Measurements from ENCODE around the gene FRMD4A. TPM values are rescaled to one million over a fixed set of nuclear protein-coding genes. Genes with fewer than 3 reads are reported as not detected.

FRMD4A gene
- total and polyA plus RNA-seq, 10 of the 15 experiments (the other 5 are each of a cell fraction or from before 2014, with no cell fraction given) = 17.8 to 75.2 (median 39.1) TPM

GRCh38 chr10:14185316-14186045 lies 145.2 kb downstream of the FRMD4A start (continued):
- TF ChIP-seq CUX1 (IDR thresholded peaks at IDR 0.05; ENCODE audit: insufficient replicate concordance, low read depth, low read length) (peak; percentile 95), NRF1 (conservative IDR thresholded peaks at IDR 0.05; ENCODE audit: low read depth, low read length) (no peak), NR2F1 (conservative IDR thresholded peaks at IDR 0.05) (no peak), GATAD2B (conservative IDR thresholded peaks at IDR 0.05; ENCODE audit: low read depth) (no peak; the same call in 1 of the 2 replicates), FOXM1 (IDR thresholded peaks at IDR 0.05; ENCODE audit: low read depth, low read length) (peak; percentile 83), ELK1 (IDR thresholded peaks at IDR 0.05; ENCODE audit: low read depth, low read length) (no peak), RCOR1 (conservative IDR thresholded peaks at IDR 0.05; ENCODE audit: low read depth, low read length) (peak; percentile 88; the same call in 1 of the 2 replicates), MEF2A (IDR thresholded peaks at IDR 0.05; ENCODE audit: insufficient read depth, low read depth, low read length) (peak; percentile 68), ZBTB4 (CRISPR knock-in tag; IDR thresholded peaks at IDR 0.05) (peak; percentile 100), NKRF (conservative IDR thresholded peaks at IDR 0.05) (no peak), TCF3 (IDR thresholded peaks at IDR 0.05; ENCODE audit: borderline replicate concordance, insufficient read depth, low read depth, low read length) (peak; percentile 88; the same call in 1 of the 2 replicates), MLLT1 (IDR thresholded peaks at IDR 0.05) (peak; percentile 34; the same call in 1 of the 2 replicates)

Measured in GM12878 (cell line).